C1 segment of cervical spinal cord (tissue), 14 donors: ENCODE data around the gene GABRG2.

ENCODE experiments used
- DNase-seq, 14 donors: peaks; one replicate each; lab custom pipeline; 2025; lab: John Stamatoyannopoulos, UW

The GABRG2 gene

GRCh38 chr5:162189719-162190118 is 122.1 kb downstream of the GABRG2 start:
- DNase-seq, result no peak

GRCh38 chr5:162193012-162193411 is 125.4 kb downstream of the GABRG2 start:
- no peak for DNase-seq

- no peak for DNase-seq
Measured at GRCh38 chr5:162196351-162196750, 128.8 kb downstream of the GABRG2 start.

GRCh38 chr5:162202285-162202880 is 134.8 kb downstream of the GABRG2 start:
- DNase-seq, result no peak
